Activated T-cell treated with anti-CD3 and anti-CD28 coated beads, Interleukin-2, amount 50 U/mL, for 1 hour (primary cell): ENCODE results near the gene SPSB3.

Source experiments
- DNase-seq: peaks from one replicate; pipeline ENCODE4 v3.0.0-alpha.2; 2020

Gene SPSB3

DNA sequence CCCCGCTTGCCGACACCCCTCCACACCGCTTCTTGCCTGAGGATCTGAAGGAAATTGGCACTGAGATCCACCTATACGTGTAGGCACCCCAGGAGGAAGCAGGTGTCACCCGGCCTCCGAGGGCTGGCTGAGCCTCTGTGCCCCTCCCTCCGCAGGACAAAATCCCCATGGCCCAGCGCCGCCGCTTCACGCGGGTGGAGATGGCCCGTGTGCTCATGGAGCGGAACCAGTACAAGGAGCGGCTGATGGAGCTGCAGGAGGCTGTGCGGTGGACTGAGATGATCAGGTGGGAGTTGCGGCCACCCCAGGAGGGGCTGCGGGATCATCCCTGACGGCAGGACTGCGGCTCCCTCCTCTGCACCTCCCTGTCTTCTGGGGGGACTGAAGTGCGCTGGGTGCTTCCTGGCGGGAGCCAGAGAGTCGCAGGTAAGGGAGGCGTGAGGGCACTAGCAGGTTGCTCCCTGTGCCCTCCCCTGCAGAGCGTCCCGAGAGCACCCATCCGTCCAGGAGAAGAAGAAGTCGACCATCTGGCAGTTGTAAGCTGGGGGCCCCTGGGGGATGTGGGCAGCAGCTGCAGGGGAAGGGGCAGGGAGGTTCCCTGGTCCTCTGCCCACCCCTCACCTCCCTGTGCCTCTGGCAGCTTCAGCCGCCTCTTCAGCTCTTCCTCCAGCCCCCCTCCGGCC, 20.0 kb downstream of the SPSB3 start:
- DNase-seq: no peak

DNA sequence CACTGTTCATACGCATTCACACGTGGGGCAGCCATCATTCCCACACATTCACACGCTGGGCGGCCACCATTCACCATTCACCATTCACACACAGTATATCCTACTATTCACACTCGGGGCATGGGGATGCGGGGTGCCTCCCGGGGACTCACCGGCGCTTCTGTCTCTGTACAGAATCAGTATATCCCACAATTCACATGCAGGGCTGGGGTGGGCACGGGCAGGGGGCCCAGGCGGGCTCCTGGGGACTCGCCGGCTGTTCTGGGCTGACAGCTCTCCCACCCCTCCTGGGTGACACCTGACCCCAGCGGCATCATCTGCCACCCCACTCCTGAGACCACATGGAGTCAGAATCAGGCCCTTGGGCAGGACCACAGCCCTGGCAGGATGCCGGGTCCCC, 20.6 kb downstream of the SPSB3 start:
- no peak for DNase-seq

DNA sequence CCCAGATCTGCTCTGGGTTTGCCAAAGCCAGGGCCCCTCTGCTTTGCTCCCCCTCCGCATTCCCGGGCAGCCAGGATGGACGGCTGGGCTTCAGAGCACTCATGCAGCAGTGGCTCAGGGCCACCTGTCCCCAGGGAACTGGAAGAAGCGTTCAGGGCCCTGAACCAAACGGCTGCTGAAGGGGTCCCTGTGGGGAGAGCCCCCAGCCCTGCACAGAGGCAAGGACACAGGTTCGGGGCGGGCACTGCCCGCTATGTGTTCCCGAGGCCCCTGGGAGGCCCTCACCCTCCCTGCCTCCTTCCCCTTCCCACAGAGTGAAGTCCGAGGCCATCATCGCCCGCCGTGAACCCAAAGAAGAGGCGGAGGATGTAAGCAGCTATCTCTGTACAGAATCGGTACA, 21.5 kb downstream of the SPSB3 start:
- no peak for DNase-seq

DNA sequence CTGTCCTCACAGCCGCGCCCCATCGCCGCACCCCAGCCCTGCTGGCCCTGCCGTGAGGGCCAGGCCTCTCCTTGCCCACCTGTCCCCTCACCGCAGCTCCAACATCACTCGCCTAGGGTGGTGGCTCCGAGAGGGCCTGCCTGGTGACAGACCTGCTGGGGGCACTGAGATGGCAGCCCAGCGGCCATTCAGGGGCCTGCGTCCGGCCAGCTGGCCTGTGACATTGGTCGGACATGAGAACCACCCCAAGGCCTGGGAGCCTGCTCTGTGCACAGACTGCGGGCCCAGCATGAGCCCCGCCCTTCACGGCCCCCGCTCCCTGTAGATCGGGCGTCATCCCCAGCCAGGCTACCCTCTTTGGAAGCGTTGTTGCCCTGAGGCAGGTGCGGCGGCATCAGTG, 22.9 kb downstream of the SPSB3 start:
- DNase-seq: no peak

DNA sequence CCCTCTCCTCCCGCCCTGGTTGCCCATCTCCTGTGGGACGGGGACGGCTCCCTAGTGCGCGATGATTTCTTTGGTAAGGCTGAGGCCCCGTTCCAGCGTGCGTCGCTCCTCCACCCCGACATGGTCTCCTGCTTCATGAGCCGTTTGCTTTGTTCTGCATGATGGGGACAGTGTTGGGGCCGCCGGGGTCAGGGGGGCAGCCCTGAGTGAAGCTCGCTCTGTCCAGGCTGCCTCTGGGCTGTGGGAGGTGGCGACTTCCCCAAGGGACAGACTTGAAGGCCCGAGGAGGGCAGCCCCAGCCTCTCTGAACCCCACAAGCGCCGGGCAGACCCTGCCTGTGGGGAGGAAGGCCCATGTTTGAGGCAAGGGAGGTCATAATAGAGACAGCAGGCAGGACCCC, 23.4 kb downstream of the SPSB3 start:
- no peak for DNase-seq

DNA sequence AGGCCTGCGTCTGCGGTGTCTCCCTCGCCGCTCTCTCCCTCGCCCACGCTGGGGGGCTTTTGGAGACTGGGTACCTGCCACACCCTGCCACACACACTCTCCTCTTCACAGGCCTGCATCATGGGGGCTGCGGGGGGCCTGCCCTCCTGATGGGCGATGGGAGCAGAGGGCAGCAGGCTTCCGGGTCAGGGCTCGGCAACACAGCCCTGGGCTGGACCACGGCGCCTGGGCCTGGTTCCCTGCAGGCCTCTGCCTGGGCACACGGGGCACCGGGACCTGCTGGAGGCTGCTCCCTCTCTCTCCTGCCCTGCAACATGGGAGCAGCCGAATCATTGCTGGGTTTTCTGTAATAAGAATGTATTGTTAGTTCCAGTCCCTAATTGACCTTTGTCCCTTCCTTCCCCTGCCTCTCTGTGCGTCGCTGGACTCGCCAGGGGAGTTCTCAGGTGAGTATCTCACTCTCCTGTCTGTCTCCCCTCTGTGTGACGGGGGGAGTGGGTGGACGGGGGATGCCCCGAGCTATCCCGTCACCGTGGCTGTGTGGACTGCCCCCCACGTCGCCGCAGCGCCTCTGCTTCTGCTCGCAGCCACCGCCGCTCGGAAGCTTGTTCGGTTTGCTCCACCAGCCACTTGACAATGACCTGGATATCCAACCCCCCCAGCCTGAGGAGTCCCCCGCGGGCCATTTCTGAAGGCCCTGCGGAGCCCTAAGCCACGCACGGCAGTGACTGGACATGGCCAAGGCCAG, 24.5 kb downstream of the SPSB3 start:
- no peak for DNase-seq

DNA sequence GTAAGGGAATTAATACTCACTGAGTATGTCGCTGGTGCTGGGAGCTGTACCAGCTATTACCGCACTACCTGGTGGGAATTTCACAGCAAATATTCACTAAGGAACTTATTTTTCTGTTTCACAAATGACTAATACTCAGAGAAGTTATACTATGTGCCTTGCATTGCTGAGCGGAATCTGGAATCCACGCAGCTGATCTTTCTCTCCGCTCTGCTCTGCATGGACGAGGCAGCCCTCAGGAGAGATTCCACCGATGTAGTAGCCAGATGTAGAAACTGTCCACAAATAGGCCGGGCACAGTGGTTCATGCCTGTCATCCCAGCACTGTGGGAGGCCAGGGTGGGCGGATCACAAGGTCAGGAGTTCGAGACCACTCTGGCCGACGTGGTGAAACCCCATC, 28.2 kb downstream of the SPSB3 start:
- no peak for DNase-seq

DNA sequence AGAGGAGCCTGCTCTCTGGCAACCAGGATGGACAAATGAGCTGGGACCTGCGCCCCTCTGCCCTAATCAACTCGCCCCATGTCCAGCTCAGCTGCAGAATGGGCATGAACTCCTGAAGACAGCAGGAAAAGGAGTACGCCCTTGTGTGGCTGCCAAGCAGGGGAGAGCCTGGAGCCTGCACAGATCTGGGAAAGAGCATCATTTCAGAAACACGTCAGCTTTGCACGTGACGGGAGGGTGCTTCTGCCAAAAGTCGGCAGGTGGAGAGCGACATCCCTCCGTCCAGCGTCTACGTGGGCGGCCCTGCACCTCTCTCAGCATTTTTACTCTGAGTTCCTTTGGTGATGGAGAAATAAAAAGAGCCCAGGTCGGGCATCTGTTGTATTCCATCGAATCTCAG, 29.5 kb downstream of the SPSB3 start:
- no peak for DNase-seq

DNA sequence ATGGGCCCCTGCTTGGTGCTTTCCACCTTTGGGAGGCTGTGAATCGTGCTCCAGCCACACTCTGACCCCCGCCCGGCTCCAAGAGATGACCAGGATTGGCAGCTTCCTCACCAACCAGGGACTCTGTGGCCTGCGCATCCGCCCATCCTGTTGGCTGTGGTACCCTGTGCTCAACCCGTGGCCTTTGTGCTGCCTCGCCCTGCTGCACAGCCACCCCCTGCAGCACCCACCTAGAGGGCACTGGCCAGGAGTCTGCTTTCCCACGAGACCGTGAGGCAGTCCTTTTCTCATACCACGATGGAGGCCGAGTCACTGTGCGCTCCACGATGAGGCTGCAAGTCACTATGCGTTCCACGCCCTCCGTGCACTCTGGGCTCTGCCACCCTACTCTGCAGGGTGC, 30.4 kb downstream of the SPSB3 start:
- no peak for DNase-seq

DNA sequence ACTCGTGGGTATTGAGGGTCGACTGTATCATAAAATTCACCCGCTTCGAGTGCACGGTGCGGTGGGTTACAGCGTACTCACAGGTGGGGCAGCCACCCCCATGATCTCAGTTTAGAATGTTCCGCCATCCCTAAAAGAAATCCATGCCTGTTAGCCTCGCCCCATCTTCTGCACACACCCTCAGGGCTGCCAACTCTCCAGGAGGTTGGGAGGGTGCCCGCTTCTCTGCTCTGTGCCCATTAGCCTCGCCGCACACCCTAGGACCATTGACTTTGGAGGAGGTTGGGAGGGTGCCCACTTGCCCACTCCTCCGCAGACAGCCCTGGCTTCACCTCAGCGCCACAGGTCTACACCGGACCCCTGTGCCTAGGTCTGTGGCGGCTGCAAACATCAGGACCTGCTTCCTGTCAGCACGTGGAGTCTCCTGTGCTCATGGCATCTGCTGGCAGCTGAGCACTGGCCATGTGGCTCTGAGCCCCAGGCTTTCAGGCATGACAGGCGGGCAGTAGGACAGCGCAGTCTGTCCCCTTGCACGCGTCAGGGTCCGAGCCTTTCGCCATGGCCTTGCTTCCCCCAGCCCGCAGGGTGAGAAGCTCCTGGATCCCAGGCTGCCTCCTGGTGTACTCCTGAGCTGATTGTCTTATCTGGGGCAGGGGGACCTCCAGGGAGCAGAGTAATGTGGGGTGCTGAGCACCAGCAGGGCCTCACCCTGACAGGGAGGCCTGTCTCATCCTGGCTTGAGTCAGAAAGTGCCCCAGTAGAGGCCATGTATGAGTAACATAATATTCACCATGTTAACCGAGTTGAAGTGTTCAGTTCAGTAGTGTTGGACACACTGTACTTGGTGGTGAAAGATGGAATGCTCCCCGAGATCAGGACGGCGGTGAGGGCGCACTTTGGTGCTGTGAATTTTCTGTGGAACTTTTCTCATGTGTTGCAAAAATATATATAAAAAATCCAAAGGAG, 32.9 kb downstream of the SPSB3 start:
- DNase-seq: no peak

DNA sequence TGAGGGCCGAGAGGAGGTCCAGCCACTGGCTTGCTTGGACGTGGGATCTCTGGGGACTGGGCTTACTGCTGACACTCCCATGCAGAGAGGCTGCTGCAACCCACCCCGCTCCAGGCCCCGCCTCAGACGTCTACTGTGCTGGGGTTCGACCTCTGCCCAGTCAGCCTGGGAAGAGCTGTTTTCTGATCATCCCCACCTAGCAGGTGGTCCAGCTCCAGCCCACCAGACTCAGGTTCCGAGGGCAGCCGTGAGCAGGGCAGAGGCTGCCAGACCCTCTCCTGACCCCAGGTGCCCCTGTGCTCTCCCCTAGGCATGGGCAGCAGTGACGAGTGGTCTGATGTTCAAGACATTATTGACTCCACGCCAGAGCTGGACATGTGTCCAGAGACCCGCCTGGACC, 34.4 kb downstream of the SPSB3 start:
- DNase-seq: no peak

DNA sequence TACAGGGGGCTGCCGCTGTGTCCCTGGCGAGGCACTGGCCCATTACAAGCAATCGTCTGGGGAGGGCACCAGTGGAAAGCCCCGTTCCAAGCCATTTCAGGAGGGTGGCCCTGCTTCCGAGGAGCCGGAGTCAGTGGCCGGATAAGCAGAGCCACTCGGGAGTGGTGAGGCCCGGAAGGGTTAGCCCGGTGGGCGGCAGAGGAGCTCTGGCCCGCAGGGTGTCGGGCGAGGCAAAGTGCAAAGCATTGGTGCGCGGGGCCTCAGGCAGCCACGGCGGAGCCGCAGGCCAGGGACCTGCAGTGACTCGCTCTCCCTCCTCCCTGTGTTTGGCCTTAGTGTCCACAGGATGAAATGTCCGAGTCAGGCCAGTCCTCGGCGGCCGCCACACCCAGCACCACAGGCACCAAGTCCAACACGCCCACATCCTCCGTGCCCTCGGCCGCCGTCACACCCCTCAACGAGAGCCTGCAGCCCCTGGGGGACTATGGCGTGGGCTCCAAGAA, 35.6 kb downstream of the SPSB3 start:
- DNase-seq: no peak

DNA sequence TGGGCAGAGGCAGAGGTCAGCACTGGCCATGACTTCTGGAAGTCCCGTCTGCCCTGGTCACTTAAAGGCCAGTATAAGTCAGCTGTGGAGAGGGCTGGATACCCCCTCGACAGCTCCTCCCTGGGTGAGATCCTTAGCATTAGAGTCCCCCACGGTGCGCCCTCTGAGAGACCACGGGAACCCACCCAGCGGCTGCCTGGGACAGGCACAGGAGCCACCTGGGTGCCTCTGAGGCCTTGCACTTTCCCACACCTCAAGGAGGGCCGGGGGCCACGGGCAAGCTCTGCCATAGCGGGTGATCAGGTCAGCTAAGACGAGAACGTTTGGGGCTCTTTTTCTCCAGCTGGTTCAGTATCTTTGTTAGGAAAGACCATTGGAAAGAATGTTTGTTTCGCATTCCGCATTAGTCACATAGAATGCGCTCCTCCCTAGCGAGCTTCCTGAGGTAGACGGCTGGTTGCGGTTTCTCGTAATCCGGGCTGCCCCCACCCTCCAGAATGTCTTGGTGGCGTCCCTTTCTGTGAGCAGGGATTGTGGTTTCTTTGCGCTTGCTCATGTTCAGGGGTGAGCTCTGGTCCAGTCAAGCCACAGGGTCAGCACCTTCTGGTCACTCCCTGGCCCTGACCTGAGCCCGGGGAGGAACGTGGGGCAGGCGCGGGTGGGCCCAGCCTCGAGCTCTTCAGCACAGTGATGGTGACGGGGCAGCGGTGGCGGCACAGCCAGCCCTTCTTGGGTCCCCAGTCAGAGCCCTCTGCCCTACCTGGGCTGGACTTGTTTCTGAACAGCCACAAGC, 36.3 kb downstream of the SPSB3 start:
- DNase-seq: no peak

DNA sequence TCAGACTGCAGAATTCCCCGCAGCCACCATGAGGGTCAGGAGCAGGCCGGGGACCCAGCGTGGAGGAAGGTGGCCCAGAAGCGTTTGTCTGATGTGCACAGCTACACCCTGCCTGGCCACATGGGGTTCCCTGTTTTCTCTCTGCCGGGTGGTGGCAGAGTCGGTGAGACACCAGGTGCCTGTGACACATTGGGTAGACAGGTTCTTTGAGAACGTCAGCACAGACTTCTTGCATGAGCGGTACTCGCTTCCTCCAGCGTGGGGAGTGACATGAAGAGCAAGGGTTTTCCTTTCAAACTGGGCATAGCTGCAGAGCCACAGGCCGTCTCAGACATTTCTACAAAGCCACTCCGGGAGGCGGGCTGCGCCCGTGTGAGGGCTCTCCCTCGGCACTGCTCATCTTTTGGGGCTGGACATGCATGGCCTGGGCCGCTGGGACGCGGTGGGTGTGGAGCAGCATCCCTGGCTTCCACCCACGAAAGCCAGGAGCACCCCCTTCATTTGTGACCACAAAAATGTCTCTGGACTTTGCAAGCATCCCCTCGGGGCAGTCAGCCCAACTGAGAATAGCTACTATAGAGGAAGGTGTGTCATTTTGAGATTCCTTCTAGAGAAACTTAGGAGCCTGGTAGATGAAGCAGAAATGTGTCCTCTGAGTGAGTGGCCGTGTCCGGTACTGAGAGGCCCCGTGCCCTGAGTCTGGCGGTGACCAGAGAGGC, 37.0 kb downstream of the SPSB3 start:
- DNase-seq: no peak

DNA sequence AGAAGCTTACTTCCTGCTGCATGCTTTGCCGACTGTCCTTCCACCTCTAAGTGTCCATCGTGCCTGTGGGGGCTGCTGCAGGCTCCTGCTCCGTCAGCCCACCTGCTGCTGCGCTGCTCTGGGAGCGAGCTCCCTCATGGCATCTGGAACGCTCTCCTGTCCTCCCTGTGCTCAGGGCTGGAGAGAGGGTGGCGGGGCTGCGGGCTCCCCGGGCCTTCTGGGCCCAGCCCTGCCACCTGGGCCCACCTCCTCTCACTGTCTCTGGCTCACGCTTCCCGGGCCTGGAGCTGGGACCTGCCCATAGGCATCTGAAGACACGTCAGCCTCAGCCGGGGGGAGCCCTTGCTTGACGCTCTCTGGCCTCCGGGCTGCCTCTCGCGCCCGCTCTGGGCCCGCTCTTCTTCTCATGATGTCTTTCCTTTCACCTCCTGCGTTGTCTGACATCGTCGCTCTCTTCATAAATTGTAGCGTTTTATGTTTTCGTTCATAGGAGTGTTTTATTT, 38.0 kb downstream of the SPSB3 start:
- DNase-seq: no peak

DNA sequence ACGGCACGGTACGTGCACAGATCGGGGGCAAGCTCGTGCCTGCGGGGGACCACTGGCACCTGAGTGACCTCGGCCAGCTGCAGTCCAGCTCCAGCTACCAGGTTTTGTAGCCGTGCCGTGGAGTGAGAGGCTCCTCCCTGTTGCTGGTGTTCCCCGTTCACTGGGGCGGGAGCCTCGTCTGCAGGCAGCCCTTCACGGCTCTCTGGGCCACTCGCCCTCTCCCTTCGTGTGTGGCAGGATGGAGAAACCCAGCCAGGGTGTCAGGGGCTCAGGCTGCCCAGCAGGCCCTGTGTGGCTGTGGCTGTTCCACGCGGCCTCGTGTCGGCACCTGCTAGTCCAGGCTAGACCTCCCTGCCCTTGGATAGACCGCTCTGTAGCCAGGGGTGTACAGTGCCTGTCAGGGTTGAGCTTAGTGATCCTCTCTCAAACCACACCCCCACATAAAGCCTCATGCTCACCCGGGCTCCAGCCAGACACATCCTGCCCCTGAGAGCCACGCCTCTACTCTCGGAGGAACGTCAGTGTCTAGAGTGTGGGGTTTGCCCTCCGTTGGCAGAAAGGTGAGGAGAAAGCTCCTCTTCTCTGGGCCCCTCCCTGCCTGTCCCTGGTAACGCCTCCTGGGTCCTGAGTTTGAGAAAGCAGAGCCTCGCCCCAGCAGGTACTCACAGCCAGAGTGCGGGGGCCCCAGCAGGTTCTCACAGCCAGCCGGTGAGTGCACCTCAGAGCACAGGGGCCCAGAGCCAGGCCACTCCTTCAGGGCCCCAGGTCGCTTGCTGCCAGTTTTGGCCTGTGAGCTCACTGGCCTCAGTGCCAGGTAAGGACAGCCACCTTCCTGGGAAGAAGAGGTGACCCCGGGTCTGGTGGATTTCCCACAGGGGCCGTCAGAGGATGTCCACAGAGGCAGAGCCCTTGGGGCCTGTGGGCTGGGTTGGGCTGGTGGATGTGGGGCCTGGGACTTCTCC, 38.7 kb downstream of the SPSB3 start:
- DNase-seq: no peak

DNA sequence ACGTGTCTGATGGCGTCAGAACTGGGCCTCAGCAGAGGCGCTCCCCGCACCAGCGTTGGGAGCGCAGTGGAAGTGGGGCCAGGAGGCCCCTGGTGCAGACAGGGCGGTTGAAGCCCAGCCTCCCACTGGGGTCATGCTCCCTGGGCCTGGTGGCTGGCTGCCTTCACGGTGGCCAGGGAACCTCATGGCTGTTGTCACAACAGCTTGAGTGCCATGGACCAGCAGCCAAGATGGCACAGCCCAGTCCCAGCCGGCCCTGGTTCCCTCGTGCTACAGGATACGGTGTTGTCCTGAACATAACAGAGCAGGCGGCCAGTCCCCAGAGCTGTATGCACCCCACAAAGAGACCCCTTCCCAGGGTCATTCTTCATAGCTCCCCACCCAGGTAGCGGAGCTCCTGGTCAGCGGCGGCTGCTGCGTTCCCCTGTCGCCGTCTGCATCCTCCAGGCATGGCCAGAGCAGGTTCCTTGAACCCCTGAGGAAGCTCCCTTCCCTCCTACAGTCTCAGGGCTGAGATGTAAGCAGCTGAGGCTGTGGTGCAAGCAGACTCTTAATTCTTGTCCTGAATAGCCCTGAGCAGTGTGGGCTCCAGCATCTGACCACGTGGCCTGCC, 40.7 kb downstream of the SPSB3 start:
- no peak for DNase-seq

DNA sequence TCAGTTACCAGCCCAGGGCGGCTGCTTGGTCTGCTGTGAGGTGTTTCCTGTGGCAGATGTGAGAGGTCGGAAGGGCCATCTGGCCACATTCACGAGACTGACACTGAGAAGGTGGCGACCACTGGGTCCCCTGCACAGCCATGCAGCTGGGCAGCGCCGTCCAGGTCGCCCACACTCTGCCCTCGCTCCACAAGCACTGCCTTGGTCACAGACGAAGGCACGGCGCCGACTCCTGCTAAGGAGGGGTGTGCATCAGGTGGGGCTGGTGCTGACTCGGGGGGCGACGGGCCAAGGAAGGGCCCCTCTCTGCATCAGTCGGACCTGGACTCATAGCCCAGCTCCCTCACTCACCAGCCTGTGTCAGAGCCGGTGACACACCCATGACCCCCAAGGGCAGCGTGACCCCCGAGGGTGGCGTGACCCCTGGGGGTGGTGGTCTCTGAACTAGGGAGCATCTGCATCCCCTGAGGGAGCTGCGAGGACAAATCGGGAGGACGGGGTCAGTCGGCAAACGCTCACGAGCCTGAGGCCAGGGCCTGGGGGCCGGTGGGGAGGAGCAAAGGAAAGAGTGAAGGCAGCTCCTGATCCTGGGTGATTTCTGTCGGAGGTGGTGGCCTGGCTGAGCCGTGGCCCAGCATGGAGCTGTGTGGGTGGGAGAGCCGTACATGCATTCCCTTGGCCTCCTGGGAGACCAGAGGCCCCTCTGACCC, 41.4 kb downstream of the SPSB3 start:
- DNase-seq: no peak

DNA sequence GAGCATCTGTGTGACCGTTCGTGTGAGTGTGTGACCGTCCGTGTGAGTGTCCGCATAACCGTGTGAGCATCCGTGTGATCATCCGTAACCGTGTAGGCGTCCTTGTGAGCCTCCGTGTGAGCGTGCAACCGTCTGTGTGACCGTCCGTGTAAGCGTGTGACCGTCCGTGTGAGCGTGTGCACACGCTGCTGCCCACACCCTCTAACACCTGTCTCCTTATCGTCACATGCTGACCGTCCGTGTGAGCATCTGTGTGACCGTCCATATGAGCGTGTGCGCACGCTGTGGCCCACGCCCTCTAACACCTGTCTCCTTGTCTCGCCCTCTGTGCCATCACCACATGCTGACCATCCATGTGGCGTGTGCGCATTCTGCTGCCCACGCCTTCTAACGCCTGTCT, 42.1 kb downstream of the SPSB3 start:
- DNase-seq: no peak
